NCI-H2227 treated with DMSO at 0.1 percent for 48 hours (cell line): ENCODE measurements around the gene NDUFS4.
A peak's percentile ranks its signal among the peaks of the same experiment; 100 is the strongest.
"Not testable (repeated sequence)": the region's sequence is repeated elsewhere in the genome, so short reads cannot be mapped to it uniquely, and the experiment has no call there.

Experiments
- DNase-seq: peaks from one replicate; lab custom pipeline; 2025; lab: John Stamatoyannopoulos, UW

The NDUFS4 gene

DNA sequence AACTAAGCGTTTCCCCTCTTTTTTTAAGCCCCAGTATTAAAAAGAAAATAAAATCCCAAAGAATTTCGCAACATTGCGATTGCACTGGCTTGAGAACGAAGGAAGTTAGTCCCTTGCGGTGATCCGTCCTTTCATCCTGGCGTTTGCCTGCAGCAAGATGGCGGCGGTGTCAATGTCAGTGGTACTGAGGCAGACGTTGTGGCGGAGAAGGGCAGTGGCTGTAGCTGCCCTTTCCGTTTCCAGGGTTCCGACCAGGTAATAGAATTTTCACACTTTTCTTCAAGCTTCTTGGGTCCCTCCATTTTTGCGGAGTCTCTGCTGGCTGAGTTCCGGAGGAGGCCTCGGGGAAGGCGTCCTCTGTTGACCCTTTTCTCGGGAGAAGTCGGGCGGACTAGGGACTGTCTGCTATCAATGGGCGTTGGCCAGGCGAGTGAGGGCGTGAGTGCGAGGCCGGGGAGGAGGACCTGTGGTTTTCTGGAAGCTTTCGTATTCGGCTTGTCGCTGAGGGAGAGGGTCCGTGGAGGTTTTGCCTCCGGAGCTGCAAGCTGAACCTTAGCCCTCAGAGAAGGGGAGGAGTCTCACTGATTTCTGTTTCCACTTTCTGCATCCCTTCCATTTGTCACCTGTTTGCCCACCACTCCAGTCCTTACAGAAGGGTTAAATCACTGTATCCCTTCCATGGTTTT lies at the start of gene NDUFS4:
Gene NDUFS4, plus strand, starts transcription at position 134 of the 686 bp plus-strand sequence. Its CDS starts 24 bp downstream, at position 158.
- DNase-seq, result peak; percentile 59

- DNase-seq, result no peak
These were observed 47.9 kb upstream of the NDUFS4 start for GRCh38 chr5:53512539-53512938.

- DNase-seq, result no peak
These were observed 44.5 kb upstream of the NDUFS4 start for GRCh38 chr5:53515988-53516387.

- DNase-seq, result no peak
These were observed 39.6 kb upstream of the NDUFS4 start for GRCh38 chr5:53520813-53521212.

GRCh38 chr5:53537711-53538110 lies 22.7 kb upstream of the NDUFS4 start:
- no peak for DNase-seq

DNA sequence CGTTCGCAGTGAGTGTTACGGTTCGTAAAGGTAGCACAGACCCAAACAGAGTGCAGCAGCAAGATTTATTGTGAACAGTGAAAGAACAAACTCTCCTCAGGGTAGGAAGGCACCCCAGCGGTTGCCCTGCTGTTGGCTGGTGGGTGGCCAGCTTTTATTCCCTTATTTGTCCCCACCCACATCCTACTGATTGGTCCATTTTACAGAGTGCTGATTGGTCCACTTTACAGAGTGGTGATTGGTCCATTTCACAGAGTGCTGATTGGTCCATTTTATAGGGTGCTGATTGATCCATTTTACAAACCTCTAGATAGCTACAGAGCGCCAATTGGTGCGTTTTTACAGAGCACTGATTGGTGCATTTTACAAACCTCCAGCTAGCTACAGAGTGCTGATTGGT lies 19.7 kb upstream of the NDUFS4 start:
- not testable (repeated sequence) for DNase-seq

GRCh38 chr5:53541859-53542258 lies 18.6 kb upstream of the NDUFS4 start:
- no peak for DNase-seq

DNA sequence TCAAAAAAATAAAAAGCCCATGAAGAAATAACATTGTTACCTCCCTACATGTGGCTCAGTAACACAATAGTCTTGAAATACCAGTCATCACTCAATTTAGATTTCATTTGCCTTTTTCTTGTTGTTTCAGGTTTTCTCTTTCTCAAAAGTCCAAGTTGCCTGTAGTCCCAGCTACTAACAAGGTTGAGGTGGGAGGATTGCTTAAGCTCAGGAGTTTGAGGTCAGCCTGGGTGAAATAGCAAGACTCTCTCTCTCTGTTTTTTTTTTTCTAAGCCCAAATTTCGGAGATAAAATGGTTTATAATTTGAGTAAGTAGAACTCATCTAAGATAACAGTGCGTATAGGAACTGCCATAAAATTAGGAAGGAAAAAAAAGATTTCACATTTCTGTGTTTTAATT lies 17.5 kb upstream of the NDUFS4 start:
- DNase-seq, result no peak

DNA sequence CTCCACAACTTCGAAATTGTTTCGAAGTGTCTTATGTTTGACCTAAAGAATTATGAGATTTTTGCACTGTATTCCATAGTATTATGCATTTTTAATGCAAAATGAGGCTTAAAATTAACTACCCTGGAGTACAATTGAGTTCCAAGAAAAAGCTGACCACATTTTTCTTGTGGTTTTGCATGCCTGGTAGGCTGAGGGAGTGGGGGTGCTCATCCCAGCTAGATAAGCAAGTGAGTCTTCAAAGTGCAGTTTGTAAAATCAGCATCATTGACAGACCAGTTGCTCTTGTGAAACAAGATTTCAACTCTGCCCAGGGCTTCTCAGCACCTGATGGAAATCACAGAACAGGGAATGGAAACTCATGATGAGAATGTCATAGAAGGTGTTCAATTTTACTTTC lies 17.0 kb upstream of the NDUFS4 start:
- no peak for DNase-seq

GRCh38 chr5:53545744-53546143 lies 14.7 kb upstream of the NDUFS4 start:
- no peak for DNase-seq

- DNase-seq, result no peak
These were observed 13.2 kb upstream of the NDUFS4 start for GRCh38 chr5:53547226-53547625.

DNA sequence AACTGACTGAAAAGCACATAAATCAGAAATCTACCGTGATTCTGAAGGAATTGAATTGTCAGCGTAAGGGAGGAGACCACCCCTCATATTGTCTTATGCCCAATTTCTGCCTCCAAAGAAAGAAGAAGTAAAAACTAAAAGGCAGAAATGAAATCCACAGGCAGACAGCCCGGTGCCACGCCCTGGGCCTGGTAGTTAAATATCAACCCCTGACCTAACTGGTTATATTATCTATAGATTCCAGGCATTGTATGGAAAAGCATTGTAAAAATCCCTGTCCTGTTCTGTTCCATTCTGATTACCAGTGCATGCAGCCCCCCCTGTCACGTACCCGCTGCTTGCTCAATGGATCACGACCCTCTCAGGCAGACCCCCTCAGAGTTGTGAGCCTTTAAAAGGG lies 11.9 kb upstream of the NDUFS4 start:
- DNase-seq, result not testable (repeated sequence)

- no peak for DNase-seq
These were observed 10.6 kb upstream of the NDUFS4 start for GRCh38 chr5:53549792-53550191.

DNA sequence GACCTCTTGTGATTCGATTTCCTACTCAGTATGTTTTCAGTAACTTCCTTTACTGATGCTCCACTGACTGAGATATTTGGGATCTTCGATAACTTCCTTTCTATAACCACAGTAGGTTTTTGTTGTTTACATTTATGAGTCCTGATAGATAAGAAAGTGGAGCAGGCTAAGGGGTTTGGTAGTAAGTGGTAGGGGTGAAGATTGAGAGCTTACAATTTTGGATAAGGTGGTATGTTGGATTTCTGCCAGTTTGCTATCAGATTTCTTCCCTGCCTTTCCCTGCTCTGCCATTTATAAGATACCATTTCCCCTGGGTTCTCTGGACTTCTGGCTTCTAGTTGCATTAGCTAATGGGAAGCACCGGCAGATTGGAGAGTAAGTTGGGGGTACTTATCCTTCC lies 7.9 kb upstream of the NDUFS4 start:
- no peak for DNase-seq

DNA sequence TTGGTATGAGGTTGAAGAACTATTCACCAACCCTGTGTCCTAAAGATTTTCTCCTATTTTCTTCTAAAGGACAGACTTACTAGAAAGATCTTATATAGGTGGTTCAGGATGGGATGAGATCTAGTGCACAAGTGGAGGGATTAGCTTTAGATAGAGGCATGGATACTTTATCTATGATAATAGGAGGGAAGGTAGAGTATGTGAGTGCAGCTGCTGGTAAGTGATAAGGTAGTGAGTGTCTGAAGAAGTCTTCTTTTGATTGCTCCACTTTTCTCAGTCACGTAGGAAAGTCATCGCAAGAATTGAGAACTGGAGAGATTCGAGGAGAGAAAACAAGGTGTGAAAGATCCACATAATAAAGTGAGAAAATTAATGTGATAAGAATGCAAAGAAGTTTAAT lies 6.0 kb upstream of the NDUFS4 start:
- DNase-seq, result no peak

DNA sequence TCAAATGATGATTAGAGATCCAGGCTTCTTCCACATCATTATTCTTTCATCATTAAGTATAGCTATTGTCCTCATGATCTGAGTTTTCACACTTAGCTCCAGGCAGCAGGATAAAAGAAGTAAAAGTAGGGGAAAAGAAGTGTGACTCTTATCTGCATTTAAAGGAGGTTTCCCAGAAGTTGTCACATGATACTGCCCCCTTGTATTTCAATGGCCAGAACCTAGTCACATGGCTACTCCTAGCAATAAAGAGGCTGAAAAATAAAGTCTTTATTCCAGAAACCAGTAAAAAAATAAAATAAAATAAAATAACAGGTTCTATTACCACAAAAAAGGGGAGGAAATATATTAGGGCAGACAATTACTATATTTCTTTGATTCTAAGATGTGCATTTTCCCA lies 5.3 kb upstream of the NDUFS4 start:
- DNase-seq, result no peak

- no peak for DNase-seq
These were observed 4.4 kb upstream of the NDUFS4 start for GRCh38 chr5:53556001-53556400.

DNA sequence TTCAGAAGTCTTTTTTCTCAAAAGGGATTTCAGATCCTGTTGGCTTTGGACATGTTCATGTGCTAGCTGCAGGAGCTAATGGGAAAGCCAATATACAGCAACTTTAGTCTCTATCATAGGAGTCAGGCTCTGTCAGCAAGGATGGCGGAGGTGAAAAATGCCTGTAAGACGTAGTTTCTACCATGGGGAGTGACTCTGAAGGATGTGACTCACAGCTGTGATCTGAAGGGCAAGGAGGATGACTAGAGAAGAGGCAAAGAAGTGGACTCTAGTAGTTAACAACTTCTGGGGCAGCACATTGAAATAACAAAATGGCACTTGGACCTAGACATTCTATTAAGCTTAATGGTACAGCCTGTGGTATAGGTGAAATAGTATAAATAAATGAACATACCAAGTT lies 3.1 kb upstream of the NDUFS4 start:
- no peak for DNase-seq

DNA sequence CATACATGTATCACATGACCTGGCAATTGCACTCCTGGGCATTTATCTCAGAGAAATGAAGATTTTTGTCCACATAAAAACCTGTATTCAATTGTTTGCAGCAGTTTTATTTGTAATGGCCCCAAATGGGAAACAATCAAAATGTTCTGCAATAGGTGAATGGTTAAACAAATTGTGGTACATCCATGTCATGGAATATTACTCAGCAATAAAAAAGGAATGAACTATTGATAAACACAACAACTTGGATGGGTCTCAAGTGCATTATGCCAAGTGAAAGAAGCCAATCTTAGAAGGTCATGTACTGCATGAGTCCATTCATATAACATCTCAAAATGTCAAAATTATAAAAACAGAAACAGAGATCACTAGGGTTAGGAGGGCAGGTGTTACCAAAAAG lies 1.5 kb upstream of the NDUFS4 start:
- DNase-seq, result no peak

- no peak for DNase-seq
These were observed 411 bp upstream of the NDUFS4 start for GRCh38 chr5:53560028-53560427.

GRCh38 chr5:53568401-53568800 lies 8.0 kb downstream of the NDUFS4 start:
- DNase-seq, result no peak

GRCh38 chr5:53568871-53569270 lies 8.4 kb downstream of the NDUFS4 start:
- DNase-seq, result no peak

DNA sequence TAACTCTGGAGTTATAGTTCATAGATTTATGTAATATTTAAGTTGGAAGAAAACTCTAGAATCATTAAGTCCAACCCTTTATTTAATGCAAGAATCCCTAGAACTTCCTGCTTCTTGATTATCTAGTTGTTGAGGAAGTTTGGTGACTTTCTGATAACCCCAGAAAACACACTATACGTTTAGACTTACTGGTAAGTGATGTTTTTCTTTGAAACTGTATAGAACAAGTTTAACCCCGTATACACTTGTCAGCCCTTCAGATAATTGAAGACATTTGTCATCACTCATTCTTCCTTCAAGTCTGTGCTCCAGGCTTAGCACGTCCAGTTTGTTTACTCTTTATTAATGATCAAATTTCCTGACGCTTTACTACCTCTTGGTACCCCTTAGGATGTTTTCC lies 9.0 kb downstream of the NDUFS4 start:
- DNase-seq, result no peak

GRCh38 chr5:53571403-53571802 lies 11.0 kb downstream of the NDUFS4 start:
- DNase-seq, result no peak

GRCh38 chr5:53575101-53575500 lies 14.7 kb downstream of the NDUFS4 start:
- no peak for DNase-seq
